Endothelial cell of umbilical vein (primary cell): ENCODE measurements around the gene CA5A. TPM values are rescaled to one million over a fixed set of nuclear protein-coding genes. Genes with fewer than 3 reads are reported as not detected.

Experiments
- BruUV-seq: library from RNA; stranded (reverse); fragments of 400-500 nt; replicated peaks from 2 replicates; lab custom pipeline; 2021; lab: Mats Ljungman, UMichigan
- CTCF ChIA-PET: fragments of 300-600, 350-600 bp; sonication (Branson Sonifier 250); formaldehyde crosslinking; loops from one replicate; lab custom pipeline; 2021; ENCODE audit warnings: antibody characterized with exemption, inconsistent platforms; lab: Charles Lee
- POLR2A ChIA-PET: fragments of 300-600, 350-600 bp; sonication (Branson Sonifier 250); formaldehyde crosslinking; loops from one replicate; lab custom pipeline; 2021; ENCODE audit warnings: antibody characterized with exemption, inconsistent platforms; lab: Charles Lee
- DNase-seq: peaks from one replicate; pipeline ENCODE4 v3.0.0-alpha.2; 2011; ENCODE audit warnings: low read depth, low spot score
- FAIRE-seq: peaks from 2 replicates; lab custom pipeline; 2011; peaks lifted over from hg19 to GRCh38; lab: Jason Lieb, UNC
- H2AFZ ChIP-seq: 2 replicates; pipeline ENCODE4 v1.6.0; 2012; ENCODE audit warnings: low read depth, low read length, control low read depth, inconsistent platforms
- H3K27ac ChIP-seq: 2 replicates; pipeline ENCODE4 v1.5.1; 2011; ENCODE audit warnings: low read depth, mild to moderate bottlenecking, control low read depth, low read length, moderate library complexity; ENCODE audit not compliant: insufficient read depth
- H3K27me3 ChIP-seq, 2 experiments: 2 replicates each; pipeline versions ENCODE4 v1.6.0 to v1.6.1; 2011; ENCODE audit warnings: low read length in 2 of 2, mixed read lengths in 1 of 2; ENCODE audit not compliant: control insufficient read depth in 2 of 2, insufficient read depth in 2 of 2
- H3K36me3 ChIP-seq, 2 experiments: 2 replicates in 1 of 2; 3 replicates in 1 of 2; pipeline ENCODE4 v1.5.1; 2011; ENCODE audit warnings: low read length in 2 of 2, mild to moderate bottlenecking in 1 of 2, moderate library complexity in 1 of 2; ENCODE audit not compliant: control insufficient read depth in 2 of 2, insufficient read depth in 2 of 2; ENCODE audit errors: extremely low read depth in 1 of 2
- H3K4me1 ChIP-seq: 3 replicates; pipeline ENCODE4 v1.5.1; 2011; ENCODE audit warnings: mild to moderate bottlenecking, low read length; ENCODE audit not compliant: control insufficient read depth, insufficient read depth; ENCODE audit errors: extremely low read depth
- H3K4me2 ChIP-seq: 2 replicates; pipeline ENCODE4 v1.6.1; 2011; ENCODE audit warnings: low read length, control low read depth, mixed read lengths; ENCODE audit not compliant: insufficient read depth
- H3K4me3 ChIP-seq, 3 experiments: fragments of 200-600 bp in 1 of 3; sonication (generic), shearing (Covaris generic) in 1 of 3; replicated peaks in 1 of 3; 2 replicates each; pipeline ENCODE4 v1.5.1; 2011 to 2016; ENCODE audit warnings: control low read depth in 3 of 3, low read length in 3 of 3, mild to moderate bottlenecking in 2 of 3, inconsistent platforms in 1 of 3, low read depth in 1 of 3, moderate library complexity in 1 of 3; ENCODE audit not compliant: insufficient read depth in 1 of 3
- H3K79me2 ChIP-seq: 2 replicates; pipeline ENCODE4 v1.6.0; 2012; ENCODE audit warnings: low read length, inconsistent platforms; ENCODE audit not compliant: control insufficient read depth, insufficient read depth
- H3K9ac ChIP-seq: replicated peaks from 2 replicates; pipeline ENCODE3; 2011; ENCODE audit warnings: low read length, control low read depth; ENCODE audit not compliant: insufficient read depth; ENCODE audit errors: extremely low read depth
- H3K9me1 ChIP-seq: replicated peaks from 3 replicates; pipeline ENCODE4 v1.6.0; 2011; ENCODE audit warnings: mild to moderate bottlenecking, low read length; ENCODE audit not compliant: control insufficient read depth, insufficient read depth; ENCODE audit errors: extremely low read depth
- H3K9me3 ChIP-seq: replicated peaks from 2 replicates; pipeline ENCODE4 v1.5.1; 2012; ENCODE audit warnings: low read length, inconsistent platforms; ENCODE audit not compliant: control insufficient read depth, insufficient read depth
- H4K20me1 ChIP-seq: replicated peaks from 2 replicates; pipeline ENCODE3; 2011; ENCODE audit warnings: mild to moderate bottlenecking, low read length; ENCODE audit not compliant: control insufficient read depth, insufficient read depth; ENCODE audit errors: extremely low read depth
- CTCF ChIP-seq, 2 donors: IDR thresholded peaks; 1 replicate in 1 of 2; 2 replicates in 1 of 2; pipeline ENCODE4 v1.5.1; 2011; ENCODE audit warnings: low read length in 2 of 2, mild to moderate bottlenecking in 2 of 2, moderate library complexity in 2 of 2, control low read depth in 1 of 2, inconsistent platforms in 1 of 2, low read depth in 1 of 2; ENCODE audit not compliant: insufficient read depth in 1 of 2; ENCODE audit errors: extremely low read depth in 1 of 2
- EZH2 ChIP-seq: IDR thresholded peaks from 2 replicates; pipeline ENCODE4 v1.6.1; 2012; ENCODE audit warnings: borderline replicate concordance, low read depth, mild to moderate bottlenecking, moderate library complexity, low read length, inconsistent platforms; ENCODE audit not compliant: severe bottlenecking
- FOS ChIP-seq: IDR thresholded peaks from 2 replicates; pipeline ENCODE4 v1.6.1; 2011; ENCODE audit warnings: mild to moderate bottlenecking, low read length, moderate library complexity, borderline replicate concordance; ENCODE audit not compliant: insufficient read depth
- GATA2 ChIP-seq: IDR thresholded peaks from 2 replicates; pipeline ENCODE4 v1.7.0; 2011; ENCODE audit warnings: low read depth, mild to moderate bottlenecking, moderate library complexity, mixed read lengths, low read length; ENCODE audit not compliant: insufficient read length, insufficient read depth
- JUN ChIP-seq: IDR thresholded peaks from 2 replicates; pipeline ENCODE4 v1.6.1; 2011; ENCODE audit warnings: borderline replicate concordance, low read depth; ENCODE audit not compliant: insufficient read length, insufficient read depth
- MYC ChIP-seq: IDR thresholded peaks from one replicate; pipeline ENCODE4 v1.6.1; 2011; ENCODE audit warnings: mild to moderate bottlenecking, low read depth, low read length
- POLR2A ChIP-seq: IDR thresholded peaks from 2 replicates; pipeline ENCODE4 v1.6.1; 2012; ENCODE audit warnings: low read depth, mild to moderate bottlenecking, control low read depth, low read length
- POLR2AphosphoS5 ChIP-seq: IDR thresholded peaks from 2 replicates; pipeline ENCODE4 v1.6.1; 2012; ENCODE audit warnings: low read depth, mild to moderate bottlenecking, control low read depth, low read length, moderate library complexity; ENCODE audit not compliant: insufficient read depth
- dilution Hi-C: fragments of 300-500 bp; cut with MboI; formaldehyde crosslinking; loops from one replicate; pipeline ENCODE4 v1.15.0; 2019; ENCODE audit warnings: low sequenced_read_pairs; ENCODE audit not compliant: extremely low pct_ligation_motif_present
- intact Hi-C: fragments of 100-400 bp; cut with micrococcal nuclease; formaldehyde crosslinking; loops from one replicate; pipeline ENCODE4 v1.10.0; 2022
- polyA plus RNA-seq, 4 experiments: library from polyadenylated mRNA; depleted of rRNA in 3 of 4; stranded (reverse) in 3 of 4; unstranded in 1 of 4; fragments of >200 nt; gene quantifications; 2 replicates each; pipeline versions ENCODE4 v1.2.1 to v1.2.3, GENCODE V29; 2011 to 2012; ENCODE audit warnings: missing spikeins in 1 of 4
- total RNA-seq: library from RNA; stranded (reverse); gene quantifications from 2 replicates; pipeline ENCODE4 v1.2.3, GENCODE V29; 2021
- TF ChIP-seq, protein P1 (sequence below): IDR thresholded peaks from 2 replicates; pipeline ENCODE4 v1.6.1; 2011; ENCODE audit not compliant: insufficient read depth, insufficient read length

CA5A gene
- total and polyA plus RNA-seq, 2 donors (not counting 3 experiments of a cell fraction or from before 2014, with no cell fraction given), result not detected

GRCh38 chr16:87922250-87922871 is 14.0 kb downstream of the CA5A start:
- Histone ChIP-seq H3K4me1 (no peaks in the 10 kb centered on the region), H2AFZ (no peak overlapping the region), H3K27ac (no peak overlapping the region), H3K27me3 (peaks cover 0 to 2% of the 10 kb centered on the region in 2 experiments), H3K9ac (no peak overlapping the region), H4K20me1 (no peaks in the 10 kb centered on the region), H3K4me2 (no peak overlapping the region), H3K9me1 (no peaks in the 10 kb centered on the region), H3K4me3 (no peak overlapping the region), H3K79me2 (no peaks in the 10 kb centered on the region), H3K9me3 (no peaks in the 10 kb centered on the region), H3K36me3 (no peaks in the 10 kb centered on the region)
- dilution Hi-C loops (no loop called here), intact Hi-C loops (no loop called here)
- no peak for DNase-seq
- ChIA-PET POLR2A (no interaction called here), CTCF (no interaction called here)
- TF ChIP-seq FOS (no peak), MYC (no peak), CTCF (IDR thresholded peaks at IDR 0.05; ENCODE audit: extremely low read depth in 1 of 2, insufficient read depth in 1 of 2, low read depth in 1 of 2, low read length in 2 of 2) (no peak)
- no TSS peak for BruUV-seq
- FAIRE-seq, result no peak

- Histone ChIP-seq H3K9me1 (no peaks in the 10 kb centered on the region), H3K79me2 (no peaks in the 10 kb centered on the region), H3K36me3 (no peaks in the 10 kb centered on the region), H3K4me3 (no peak overlapping the region), H4K20me1 (no peaks in the 10 kb centered on the region), H3K27ac (no peak overlapping the region), H2AFZ (no peak overlapping the region), H3K9ac (no peak overlapping the region), H3K27me3 (peaks cover 0 to 2% of the 10 kb centered on the region in 2 experiments), H3K9me3 (no peaks in the 10 kb centered on the region), H3K4me2 (no peak overlapping the region), H3K4me1 (no peaks in the 10 kb centered on the region)
- CTCF ChIA-PET, result no interaction called here
- FAIRE-seq, result no peak
- intact Hi-C loops (no loop called here), dilution Hi-C loops (no loop called here)
- no TSS peak for BruUV-seq
- DNase-seq, result no peak
- TF ChIP-seq JUN (no peak), CTCF (IDR thresholded peaks at IDR 0.05; ENCODE audit: extremely low read depth in 1 of 2, insufficient read depth in 1 of 2, low read depth in 1 of 2, low read length in 2 of 2) (no peak), EZH2 (no peak), GATA2 (no peak), MYC (no peak), POLR2A (no peak), FOS (no peak), POLR2AphosphoS5 (no peak)
- TF ChIP-seq, protein P1, sequence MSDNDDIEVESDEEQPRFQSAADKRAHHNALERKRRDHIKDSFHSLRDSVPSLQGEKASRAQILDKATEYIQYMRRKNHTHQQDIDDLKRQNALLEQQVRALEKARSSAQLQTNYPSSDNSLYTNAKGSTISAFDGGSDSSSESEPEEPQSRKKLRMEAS, result no peak
- POLR2A ChIA-PET, result no interaction called here
These were observed 15.0 kb downstream of the CA5A start for GRCh38 chr16:87921236-87921773.
